Natural killer cell (primary cell): ENCODE measurements around the gene ICOSLG. TPM values are rescaled to one million over a fixed set of nuclear protein-coding genes. Genes with fewer than 3 reads are reported as not detected.

ENCODE experiments used
- ATAC-seq, 3 donors: fragments of 150-1000 bp in 2 of 3; fragments of 200-7000 bp in 1 of 3; cut with Tn5 transposase; 1 replicate in 1 of 3; 2 replicates in 2 of 3; pipeline ENCODE4 v1.10.0; 2021; ENCODE audit warnings: mild to moderate bottlenecking in 2 of 3, moderate library complexity in 2 of 3
- DNase-seq, 2 donors: peaks; one replicate each; pipeline versions ENCODE4 v3.0.0 to v3.0.0-alpha.2; 2013 to 2021; ENCODE audit warnings: mixed read lengths in 1 of 2
- H3K27ac ChIP-seq: one replicate; pipeline ENCODE4 v1.5.1; 2013; ENCODE audit warnings: mild to moderate bottlenecking, low read length
- H3K27me3 ChIP-seq: one replicate; pipeline ENCODE4 v1.6.1; 2013; ENCODE audit warnings: low read length; ENCODE audit not compliant: control insufficient read depth, insufficient read depth
- H3K36me3 ChIP-seq: one replicate; pipeline ENCODE4 v1.6.1; 2013; ENCODE audit warnings: low read length; ENCODE audit not compliant: control insufficient read depth, insufficient read depth
- H3K4me1 ChIP-seq: one replicate; pipeline ENCODE4 v1.6.1; 2013; ENCODE audit warnings: low read length; ENCODE audit not compliant: control insufficient read depth, insufficient read depth
- H3K4me3 ChIP-seq: one replicate; pipeline ENCODE4 v1.5.1; 2013; ENCODE audit warnings: low read length
- H3K9me3 ChIP-seq: one replicate; pipeline ENCODE4 v1.6.1; 2013; ENCODE audit warnings: low read length; ENCODE audit not compliant: control insufficient read depth, insufficient read depth
- H3K27ac Mint-ChIP-seq, 2 donors: one replicate each; pipeline ENCODE4 v1.8.0; 2022; ENCODE audit warnings: mild to moderate bottlenecking in 2 of 2, mixed read lengths in 2 of 2, moderate library complexity in 1 of 2
- H3K27me3 Mint-ChIP-seq, 2 donors: one replicate each; pipeline ENCODE4 v1.8.0; 2022; ENCODE audit warnings: low read depth in 2 of 2, mixed read lengths in 2 of 2
- H3K36me3 Mint-ChIP-seq: one replicate; pipeline ENCODE4 v1.8.0; 2022; ENCODE audit warnings: mixed read lengths
- H3K4me1 Mint-ChIP-seq, 2 donors: one replicate each; pipeline ENCODE4 v1.8.0; 2022; ENCODE audit warnings: mixed read lengths in 2 of 2
- H3K4me3 Mint-ChIP-seq: one replicate; pipeline ENCODE4 v1.8.0; 2022; ENCODE audit warnings: mild to moderate bottlenecking, moderate library complexity, mixed read lengths
- H3K9me3 Mint-ChIP-seq, 2 donors: one replicate each; pipeline ENCODE4 v1.8.0; 2022; ENCODE audit warnings: mixed read lengths in 2 of 2
- WGBS: methylation state at CpG from one replicate; pipeline ENCODE4 v1.1.7; 2013; ENCODE audit warnings: missing lambda C conversion rate; ENCODE audit not compliant: insufficient coverage; 5-methylcytosine and 5-hydroxymethylcytosine counted together
- intact Hi-C: fragments of 100-400 bp; cut with micrococcal nuclease; formaldehyde crosslinking; loops from one replicate; pipeline ENCODE4 v1.14.2; 2022
- total RNA-seq, 4 donors: library from RNA; stranded (reverse); fragments of 120-200 nt in 1 of 4; gene quantifications; one replicate each; pipeline versions ENCODE4 v1.2.3 to v1.2.4, GENCODE V29; 2013 to 2022
- TF ChIP-seq, protein P1 (sequence below): fragments of 200-600 bp; IDR thresholded peaks from one replicate; pipeline ENCODE4 v1.8.0; 2022; ENCODE audit warnings: antibody characterized with exemption

ICOSLG gene
- total RNA-seq, 3 donors from 2014 or later (not counting 1 experiment from before 2014, with no cell fraction given): 1.7 to 4.5 (median 2.9) TPM

DNA sequence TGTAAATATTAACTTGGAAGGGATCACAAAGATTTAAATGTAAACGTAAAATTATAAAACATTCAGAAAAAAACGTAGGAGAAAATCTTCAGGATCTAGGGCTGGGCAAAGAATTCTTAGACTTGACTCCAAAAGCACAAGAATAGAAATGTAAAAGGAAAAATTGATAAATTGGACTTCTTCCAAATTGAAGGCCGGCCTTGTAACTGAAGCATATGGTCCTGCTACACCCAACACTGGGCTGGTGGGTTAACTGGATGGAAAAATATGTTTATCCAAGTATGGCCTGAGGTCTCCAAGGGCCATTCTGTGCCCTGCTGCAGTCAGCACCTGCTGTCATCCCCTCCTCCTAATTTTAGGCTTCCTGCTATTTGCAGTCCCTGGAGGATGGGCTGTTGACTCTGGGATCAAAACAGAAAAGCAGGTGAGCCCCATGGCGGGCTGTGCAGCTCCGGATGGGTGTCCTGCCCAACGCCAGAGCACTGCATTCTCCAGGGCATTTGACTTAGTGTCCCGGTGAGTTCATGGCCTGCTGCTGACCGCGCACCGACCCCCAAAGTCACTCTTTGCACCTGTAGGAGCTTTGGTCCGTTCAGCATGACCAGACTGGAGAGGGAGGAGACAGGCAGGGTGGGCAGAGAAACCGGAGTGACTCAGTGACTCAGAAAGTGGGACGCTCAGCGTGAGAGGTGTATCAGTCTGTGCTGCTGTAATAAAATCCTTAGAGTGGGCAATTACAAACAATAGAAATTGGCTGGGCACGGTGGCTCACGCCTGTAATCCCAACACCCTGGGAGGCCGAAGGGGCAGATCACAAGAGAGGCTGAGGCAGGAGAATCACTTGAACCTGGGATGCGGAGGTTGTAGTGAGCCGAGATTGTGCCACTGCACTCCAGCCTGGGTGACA lies 38.9 kb upstream of the ICOSLG start:
- Mint-ChIP-seq H3K36me3 (no peaks in the 10 kb centered on the region), H3K27me3 (peaks cover 0 to 1% of the 10 kb centered on the region in 2 donors), H3K4me1 (no peaks in the 10 kb centered on the region), H3K4me3 (no peak overlapping the region), H3K9me3 (no peaks in the 10 kb centered on the region), H3K27ac (no peak overlapping the region)
- H3K4me3 ChIP-seq: no peak overlapping the region
- 76% methylated on average over 19 of the region's 19 CpGs for WGBS
- intact Hi-C loops: no loop called here
- H3K27me3 ChIP-seq: no peaks in the 10 kb centered on the region
- H3K9me3 ChIP-seq: no peaks in the 10 kb centered on the region
- ATAC-seq (no peak), DNase-seq (no peak)
- TF ChIP-seq, protein P1, sequence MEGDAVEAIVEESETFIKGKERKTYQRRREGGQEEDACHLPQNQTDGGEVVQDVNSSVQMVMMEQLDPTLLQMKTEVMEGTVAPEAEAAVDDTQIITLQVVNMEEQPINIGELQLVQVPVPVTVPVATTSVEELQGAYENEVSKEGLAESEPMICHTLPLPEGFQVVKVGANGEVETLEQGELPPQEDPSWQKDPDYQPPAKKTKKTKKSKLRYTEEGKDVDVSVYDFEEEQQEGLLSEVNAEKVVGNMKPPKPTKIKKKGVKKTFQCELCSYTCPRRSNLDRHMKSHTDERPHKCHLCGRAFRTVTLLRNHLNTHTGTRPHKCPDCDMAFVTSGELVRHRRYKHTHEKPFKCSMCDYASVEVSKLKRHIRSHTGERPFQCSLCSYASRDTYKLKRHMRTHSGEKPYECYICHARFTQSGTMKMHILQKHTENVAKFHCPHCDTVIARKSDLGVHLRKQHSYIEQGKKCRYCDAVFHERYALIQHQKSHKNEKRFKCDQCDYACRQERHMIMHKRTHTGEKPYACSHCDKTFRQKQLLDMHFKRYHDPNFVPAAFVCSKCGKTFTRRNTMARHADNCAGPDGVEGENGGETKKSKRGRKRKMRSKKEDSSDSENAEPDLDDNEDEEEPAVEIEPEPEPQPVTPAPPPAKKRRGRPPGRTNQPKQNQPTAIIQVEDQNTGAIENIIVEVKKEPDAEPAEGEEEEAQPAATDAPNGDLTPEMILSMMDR: no peak
- H3K4me1 ChIP-seq: no peaks in the 10 kb centered on the region
- H3K36me3 ChIP-seq: no peaks in the 10 kb centered on the region
- no peak overlapping the region for H3K27ac ChIP-seq

DNA sequence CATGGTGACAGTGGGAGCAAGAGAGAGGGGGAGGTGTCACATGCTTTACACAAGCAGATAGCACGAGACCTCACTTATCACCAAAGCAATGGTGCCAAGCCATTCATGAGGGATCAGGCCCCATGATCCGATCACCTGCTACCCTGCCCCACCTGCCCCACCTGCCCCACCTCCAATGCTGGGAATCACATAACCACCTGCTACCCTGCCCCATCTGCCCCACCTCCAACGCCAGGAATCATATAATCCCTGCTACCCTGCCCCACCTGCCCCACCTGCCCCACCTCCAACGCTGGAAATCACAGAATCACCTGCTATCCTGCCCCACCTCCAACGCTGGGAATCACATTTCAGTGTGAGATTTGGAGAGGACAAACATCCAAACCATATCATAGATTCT lies 34.3 kb upstream of the ICOSLG start:
- Mint-ChIP-seq H3K4me3 (no peak overlapping the region), H3K27me3 (peaks cover 0 to 3% of the 10 kb centered on the region in 2 donors), H3K27ac (no peak overlapping the region), H3K4me1 (no peaks in the 10 kb centered on the region), H3K36me3 (no peaks in the 10 kb centered on the region), H3K9me3 (no peaks in the 10 kb centered on the region)
- no peaks in the 10 kb centered on the region for H3K9me3 ChIP-seq
- H3K4me3 ChIP-seq: no peak overlapping the region
- no peaks in the 10 kb centered on the region for H3K27me3 ChIP-seq
- no peak overlapping the region for H3K27ac ChIP-seq
- no peaks in the 10 kb centered on the region for H3K4me1 ChIP-seq
- TF ChIP-seq, protein P1: no peak
- H3K36me3 ChIP-seq: no peaks in the 10 kb centered on the region
- ATAC-seq: no peak
- no peak for DNase-seq
- intact Hi-C loops: no loop called here
- WGBS: 87% methylated on average over 4 of the region's 5 CpGs

DNA sequence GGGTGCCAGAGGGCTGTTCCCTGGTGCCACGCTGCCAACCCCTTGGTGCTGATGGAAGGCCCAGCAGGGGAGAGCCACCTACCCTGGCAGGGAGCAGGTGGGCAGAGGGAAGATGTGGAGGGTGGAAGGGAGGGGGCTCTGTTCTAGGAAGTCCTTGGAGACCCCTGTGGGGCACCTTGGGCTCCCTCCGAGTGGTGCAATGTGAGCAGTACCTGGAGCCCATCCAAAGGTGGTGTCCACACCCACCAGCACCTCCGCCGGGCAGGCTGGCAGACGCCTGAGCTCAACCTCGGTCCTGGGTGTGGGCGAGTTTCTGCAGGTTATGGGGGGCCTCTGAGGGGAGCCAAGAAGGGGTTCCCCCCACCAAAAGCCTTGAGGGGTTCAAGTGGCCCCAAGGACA lies 32.3 kb upstream of the ICOSLG start:
- Histone ChIP-seq H3K27ac (no peak overlapping the region), H3K9me3 (no peaks in the 10 kb centered on the region), H3K4me1 (no peaks in the 10 kb centered on the region), H3K27me3 (no peaks in the 10 kb centered on the region), H3K36me3 (no peaks in the 10 kb centered on the region), H3K4me3 (no peak overlapping the region)
- H3K27ac Mint-ChIP-seq: no peak overlapping the region
- 88% methylated on average over 7 of the region's 7 CpGs for WGBS
- peaks cover 0 to 3% of the 10 kb centered on the region in 2 donors for H3K27me3 Mint-ChIP-seq
- no peak overlapping the region for H3K4me3 Mint-ChIP-seq
- H3K4me1 Mint-ChIP-seq: no peaks in the 10 kb centered on the region
- no peaks in the 10 kb centered on the region for H3K9me3 Mint-ChIP-seq
- intact Hi-C loops: no loop called here
- H3K36me3 Mint-ChIP-seq: no peaks in the 10 kb centered on the region
- DNase-seq: no peak
- TF ChIP-seq, protein P1: no peak
- no peak for ATAC-seq
